ENCODE data around the gene SPAG8. TPM values are rescaled to one million over a fixed set of nuclear protein-coding genes. Genes with fewer than 3 reads are reported as not detected.
A peak's percentile ranks its signal among the peaks of the same experiment; 100 is the strongest.

The SPAG8 gene
- total RNA-seq, 2 experiments from 2014 or later, result 1.3 to 1.5 TPM

DNA sequence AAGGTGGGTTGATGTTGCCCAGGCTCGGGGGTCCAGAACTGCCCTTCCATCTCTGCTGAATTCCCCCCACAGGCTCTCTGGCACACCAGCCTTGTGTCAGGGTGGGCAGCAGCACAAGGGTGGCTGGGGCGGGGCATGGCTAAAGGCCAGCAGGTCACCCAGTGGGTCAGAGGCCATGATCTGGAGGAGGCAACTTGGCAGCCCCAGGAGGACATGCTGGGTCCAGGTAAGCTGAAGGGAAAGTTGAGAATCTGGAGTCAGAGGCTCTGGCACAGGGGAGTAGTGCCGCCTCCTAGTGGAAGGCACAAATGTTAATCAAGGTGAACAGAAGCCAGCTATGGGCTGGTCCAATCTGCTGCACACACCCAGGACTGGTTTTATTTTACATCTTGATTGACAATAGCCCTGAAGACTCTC is 23.2 kb upstream of the SPAG8 start:
- Mint-ChIP-seq H3K9me3 (ENCODE audit: insufficient read depth) (no peaks in the 10 kb centered on the region), H3K4me1 (ENCODE audit: low read depth) (peaks cover 15% of the 10 kb centered on the region), H3K36me3 (ENCODE audit: low read depth) (no peaks in the 10 kb centered on the region), H3K27ac (no peak overlapping the region), H3K27me3 (ENCODE audit: low read depth) (no peaks in the 10 kb centered on the region), H3K4me3 (no peak overlapping the region)
- ChIA-PET POLR2A (no interaction called here), CTCF (interaction anchor here (0.9 to 3.8 kb wide), 17 partner anchors 9 to 155 kb away, joined by 3 to 36 read pairs (median 5); partner anchors contain the start of genes HINT2 and SPAG8)
- DNase-seq (peak; percentile 41), ATAC-seq (no peak)

DNA sequence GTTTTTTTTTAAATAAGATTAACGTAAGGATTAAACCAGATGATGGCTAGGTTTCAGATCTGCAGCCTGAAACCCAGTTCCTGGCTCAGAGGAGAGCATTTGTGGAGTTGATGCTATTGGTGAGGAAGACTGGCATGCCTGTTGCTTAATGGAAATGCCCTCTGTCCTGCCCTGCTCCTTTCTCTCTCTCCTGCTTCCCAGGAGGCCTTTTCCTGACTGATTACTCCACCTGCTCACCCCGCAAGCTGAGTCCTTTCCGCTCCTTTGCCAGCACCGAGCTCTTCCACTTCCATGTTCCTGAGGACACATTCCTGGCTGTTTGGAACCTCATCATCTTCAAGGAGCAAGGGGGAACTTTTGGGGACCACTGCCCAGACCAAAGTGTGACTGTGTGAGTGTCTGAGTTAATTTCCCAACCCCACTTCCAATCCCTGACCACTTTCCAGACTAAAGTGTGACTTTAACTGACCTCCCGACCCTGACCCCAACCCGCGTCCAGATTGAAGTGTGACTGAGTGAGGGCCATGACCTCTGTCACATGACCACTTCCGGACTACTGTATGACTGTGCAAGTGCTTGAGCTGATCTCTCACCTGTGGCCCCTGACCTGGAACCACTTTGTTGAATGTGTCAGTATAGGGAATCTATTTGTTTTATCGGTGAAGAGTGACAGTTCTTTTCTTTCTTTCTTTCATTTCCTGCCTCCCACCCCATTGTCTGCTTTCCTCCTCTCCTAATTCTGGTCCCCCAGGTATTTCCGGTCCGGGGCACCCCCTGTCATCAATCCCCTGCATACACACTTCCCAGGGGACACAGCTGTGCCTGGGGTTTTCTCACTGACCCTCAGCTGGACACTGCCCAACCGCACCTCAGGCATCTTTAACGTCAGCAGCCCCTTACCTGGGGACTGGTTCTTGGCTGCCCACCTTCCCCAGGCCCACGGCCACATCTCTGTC is 22.5 kb upstream of the SPAG8 start:
- ChIA-PET POLR2A (interaction anchor here (0.6 kb wide), 1 partner anchor 763 kb away, joined by 3 read pairs; no protein-coding TSS in a partner anchor), CTCF (interaction anchor here (0.9 to 3.8 kb wide), 16 partner anchors 8 to 155 kb away, joined by 3 to 36 read pairs (median 6); partner anchors contain the start of gene SPAG8)
- H3K4me3 Mint-ChIP-seq, result no peak overlapping the region
- no peaks in the 10 kb centered on the region for H3K36me3 Mint-ChIP-seq (ENCODE audit: low read depth)
- H3K9me3 Mint-ChIP-seq (ENCODE audit: insufficient read depth), result no peaks in the 10 kb centered on the region
- DNase-seq (no peak), ATAC-seq (no peak)
- H3K27me3 Mint-ChIP-seq (ENCODE audit: low read depth), result no peaks in the 10 kb centered on the region
- no peak overlapping the region for H3K27ac Mint-ChIP-seq
- peaks cover 21% of the 10 kb centered on the region for H3K4me1 Mint-ChIP-seq (ENCODE audit: low read depth)

- Mint-ChIP-seq H3K4me3 (no peak overlapping the region), H3K9me3 (ENCODE audit: insufficient read depth) (no peaks in the 10 kb centered on the region), H3K27me3 (ENCODE audit: low read depth) (peaks cover under 1% of the 10 kb centered on the region), H3K27ac (no peak overlapping the region), H3K4me1 (ENCODE audit: low read depth) (peaks cover 30% of the 10 kb centered on the region), H3K36me3 (ENCODE audit: low read depth) (no peaks in the 10 kb centered on the region)
- POLR2A ChIA-PET, result interaction anchor here (1.0 to 1.4 kb wide), 2 partner anchors 13 to 23 kb away, joined by 3 to 4 read pairs; no protein-coding TSS in a partner anchor
- DNase-seq, result no peak
- CTCF ChIA-PET, result interaction anchor here (0.6 to 1.9 kb wide), 6 partner anchors 20 to 122 kb away, joined by 3 to 8 read pairs (median 4); partner anchors contain the start of gene SPAG8
- no peak for ATAC-seq
Observed at GRCh38 chr9:35832814-35833213, 20.8 kb upstream of the SPAG8 start.

DNA sequence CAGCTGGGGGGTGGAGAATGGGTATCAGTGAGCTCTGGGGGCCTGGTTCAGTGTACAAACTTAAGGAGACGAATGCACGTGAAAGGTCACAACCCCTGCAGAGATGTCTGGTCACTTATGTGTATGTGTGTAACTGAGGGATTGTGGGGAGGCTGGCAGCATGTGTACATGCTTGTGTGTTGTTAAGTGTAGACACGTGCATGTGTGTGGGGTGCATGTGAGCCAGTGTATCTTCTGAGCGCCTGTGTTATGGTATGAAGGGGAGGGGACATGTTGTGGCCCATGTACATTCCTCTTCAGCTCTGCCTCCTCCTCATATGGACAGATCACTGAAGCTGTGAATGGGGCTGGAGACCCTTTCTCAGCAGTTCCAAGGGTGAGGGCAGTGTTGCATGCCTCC is 19.0 kb upstream of the SPAG8 start:
- no peaks in the 10 kb centered on the region for H3K9me3 Mint-ChIP-seq (ENCODE audit: insufficient read depth)
- no peak for ATAC-seq
- POLR2A ChIA-PET, result interaction anchor here (1.3 kb wide), 1 partner anchor 17 kb away, joined by 4 read pairs; no protein-coding TSS in a partner anchor
- H3K4me3 Mint-ChIP-seq, result no peak overlapping the region
- no peaks in the 10 kb centered on the region for H3K36me3 Mint-ChIP-seq (ENCODE audit: low read depth)
- H3K4me1 Mint-ChIP-seq (ENCODE audit: low read depth), result peaks cover 38% of the 10 kb centered on the region
- H3K27me3 Mint-ChIP-seq (ENCODE audit: low read depth), result peaks cover 6% of the 10 kb centered on the region
- DNase-seq, result no peak
- no peak overlapping the region for H3K27ac Mint-ChIP-seq
- CTCF ChIA-PET, result interaction anchor here (1.1 to 1.9 kb wide), 2 partner anchors 51 to 102 kb away, joined by 3 to 7 read pairs; no protein-coding TSS in a partner anchor

DNA sequence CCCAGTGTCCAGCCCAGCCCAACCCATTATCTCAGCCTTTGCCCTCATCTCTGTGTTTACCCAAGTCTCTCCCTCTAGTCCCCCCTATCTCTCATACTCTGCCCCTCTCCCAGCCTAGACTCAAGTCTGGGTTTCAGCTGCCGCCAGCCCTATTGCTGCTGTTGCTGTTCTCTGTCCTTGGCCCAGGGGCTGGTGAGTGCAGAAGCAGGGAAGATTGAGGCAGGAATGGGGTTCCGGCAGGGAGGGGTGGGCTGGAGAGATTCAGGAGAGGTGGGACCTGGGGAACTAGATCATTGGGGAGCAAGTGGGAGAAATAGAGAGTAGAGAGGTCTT is 17.7 kb upstream of the SPAG8 start:
- no peak for DNase-seq
- Mint-ChIP-seq H3K9me3 (ENCODE audit: insufficient read depth) (no peaks in the 10 kb centered on the region), H3K27ac (peak overlapping the region; percentile 78), H3K4me3 (peak overlapping the region; percentile 78), H3K27me3 (ENCODE audit: low read depth) (peaks cover 6% of the 10 kb centered on the region), H3K4me1 (ENCODE audit: low read depth) (peaks cover 40% of the 10 kb centered on the region), H3K36me3 (ENCODE audit: low read depth) (no peaks in the 10 kb centered on the region)
- ATAC-seq, result no peak
- CTCF ChIA-PET, result interaction anchor here (1.3 kb wide), 1 partner anchor 53 kb away, joined by 3 read pairs; no protein-coding TSS in a partner anchor
- POLR2A ChIA-PET, result no interaction called here

DNA sequence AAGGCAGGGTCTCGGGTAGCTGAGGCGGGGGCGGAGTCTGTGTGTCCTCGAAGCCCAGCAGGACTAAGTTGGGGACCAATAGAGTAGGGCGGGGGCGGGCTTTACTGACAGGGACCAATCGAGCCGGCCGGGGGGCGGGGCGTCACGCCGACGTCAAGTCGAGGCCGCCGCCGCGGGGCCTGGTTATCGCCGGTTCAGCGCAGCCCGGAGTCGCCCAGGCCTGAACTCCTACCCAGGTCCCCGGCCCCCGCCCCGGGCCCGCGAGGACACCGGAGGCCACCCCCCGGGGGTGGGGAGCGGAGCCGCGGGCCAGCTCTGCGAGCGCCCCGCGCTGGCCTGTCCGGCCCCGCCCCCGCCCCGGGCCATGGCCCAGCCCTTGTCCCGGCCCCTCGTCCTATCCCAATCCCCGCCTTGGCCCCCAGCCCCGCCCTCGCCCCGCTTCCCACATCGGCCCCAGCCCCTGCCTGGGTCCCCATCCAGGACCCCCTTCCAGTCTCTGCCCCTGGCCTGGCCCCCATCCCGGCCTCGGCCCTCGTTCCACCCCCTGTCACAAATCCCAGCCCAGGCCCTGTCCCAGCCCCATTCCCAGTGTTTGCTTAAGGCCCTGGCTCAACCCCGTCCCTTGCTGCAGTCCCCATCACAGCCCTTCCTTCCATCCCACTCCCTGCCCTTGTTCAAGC is 17.2 kb upstream of the SPAG8 start, which contains the start of gene TMEM8B:
Gene TMEM8B, plus strand, starts transcription at position 145 of the 680 bp plus-strand sequence. Its CDS starts 220 bp downstream, at position 365.
- POLR2A ChIA-PET, result interaction anchor here (0.7 to 1.2 kb wide), 3 partner anchors 13 to 18 kb away, joined by 3 to 5 read pairs (median 5); partner anchors contain the start of gene HINT2
- Mint-ChIP-seq H3K4me3 (peak within 1 kb of the TSS; percentile 88), H3K27me3 (ENCODE audit: low read depth) (peaks cover 6% of the 10 kb centered on the region), H3K9me3 (ENCODE audit: insufficient read depth) (no peaks in the 10 kb centered on the region), H3K4me1 (ENCODE audit: low read depth) (peaks cover 35% of the 10 kb centered on the region), H3K36me3 (ENCODE audit: low read depth) (no peaks in the 10 kb centered on the region), H3K27ac (peak within 1 kb of the TSS; percentile 85)
- CTCF ChIA-PET, result interaction anchor here (0.8 to 1.7 kb wide), 5 partner anchors 15 to 54 kb away, joined by 3 to 6 read pairs (median 3); partner anchors contain the start of genes HINT2 and SPAG8
- peak; percentile 96 for DNase-seq
- peak; percentile 96 for ATAC-seq

GRCh38 chr9:35828716-35829083 is 16.6 kb upstream of the SPAG8 start, which contains the start of gene FAM221B:
TSS of gene FAM221B (minus strand) at chr9:35828732. CDS start at chr9:35826161, 2,571 bp downstream.
- Mint-ChIP-seq H3K9me3 (ENCODE audit: insufficient read depth) (no peaks in the 10 kb centered on the region), H3K4me1 (ENCODE audit: low read depth) (peaks cover 31% of the 10 kb centered on the region), H3K27me3 (ENCODE audit: low read depth) (peaks cover 6% of the 10 kb centered on the region), H3K27ac (peak within 1 kb of the TSS; percentile 85), H3K36me3 (ENCODE audit: low read depth) (no peaks in the 10 kb centered on the region), H3K4me3 (peak within 1 kb of the TSS; percentile 88)
- DNase-seq (peak; percentile 48), ATAC-seq (peak; percentile 37)
- POLR2A ChIA-PET, result interaction anchor here (0.7 to 1.2 kb wide), 3 partner anchors 14 to 17 kb away, joined by 3 to 5 read pairs (median 5); partner anchors contain the start of gene HINT2
- CTCF ChIA-PET, result interaction anchor here (0.8 to 1.7 kb wide), 5 partner anchors 15 to 54 kb away, joined by 3 to 6 read pairs (median 3); partner anchors contain the start of genes HINT2 and SPAG8

DNA sequence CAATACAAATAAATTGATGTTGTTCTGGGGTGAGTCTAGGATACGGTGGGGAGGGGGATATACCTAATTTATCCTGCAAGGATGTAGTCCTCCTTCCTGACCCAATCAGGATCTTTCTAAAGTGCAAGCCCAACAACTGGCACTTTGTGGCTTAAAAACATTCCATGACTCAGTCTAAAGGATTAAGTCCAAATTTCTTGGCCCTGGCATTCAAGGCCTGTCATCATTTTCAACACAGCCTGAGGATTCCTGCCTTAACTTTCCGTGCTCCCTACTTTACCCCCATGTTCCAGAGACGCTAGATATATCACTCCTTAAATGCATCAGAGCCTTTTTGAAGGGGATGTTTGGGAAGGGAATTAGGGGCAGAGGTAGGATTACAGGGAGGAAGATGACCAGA is 15.4 kb upstream of the SPAG8 start:
- no peaks in the 10 kb centered on the region for H3K9me3 Mint-ChIP-seq (ENCODE audit: insufficient read depth)
- ChIA-PET POLR2A (no interaction called here), CTCF (interaction anchor here (1.5 to 4.3 kb wide), 10 partner anchors 8 to 170 kb away, joined by 4 to 64 read pairs (median 17); partner anchors contain the start of genes CCDC107, HINT2, RMRP and SPAG8)
- no peaks in the 10 kb centered on the region for H3K36me3 Mint-ChIP-seq (ENCODE audit: low read depth)
- peaks cover 27% of the 10 kb centered on the region for H3K4me1 Mint-ChIP-seq (ENCODE audit: low read depth)
- DNase-seq (no peak), ATAC-seq (no peak)
- peak overlapping the region; percentile 28 for H3K4me3 Mint-ChIP-seq
- H3K27ac Mint-ChIP-seq, result no peak overlapping the region
- peaks cover 8% of the 10 kb centered on the region for H3K27me3 Mint-ChIP-seq (ENCODE audit: low read depth)

DNA sequence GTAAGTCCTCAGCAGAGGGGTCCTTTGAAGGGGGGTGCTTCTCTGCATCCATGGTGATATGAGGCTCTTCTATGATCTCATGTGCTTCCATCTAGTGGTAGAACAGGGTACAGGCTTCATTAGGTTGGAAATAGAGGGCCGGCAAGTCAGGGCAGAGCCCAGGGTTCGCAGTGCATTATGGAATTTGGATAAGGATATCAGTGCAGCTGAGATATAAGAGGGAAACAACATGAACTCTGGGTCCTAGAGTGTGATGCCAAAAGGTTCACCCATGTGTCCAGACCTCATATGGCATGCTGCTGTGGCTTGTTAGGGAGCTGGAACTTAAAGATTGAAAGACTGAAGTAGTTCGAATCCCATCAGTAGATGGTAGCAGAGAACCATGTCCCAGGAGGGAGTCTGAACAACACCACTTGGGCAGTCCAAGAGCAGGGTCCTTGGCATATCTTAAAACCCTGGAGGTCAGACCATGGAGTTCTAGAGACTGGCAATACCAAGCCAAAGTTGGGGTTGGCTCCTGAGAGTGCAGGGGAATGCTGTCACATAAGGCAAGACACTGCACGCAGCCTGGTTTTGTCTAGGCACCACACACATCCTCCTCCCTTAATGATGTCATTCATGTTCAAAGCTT is 14.1 kb upstream of the SPAG8 start:
- peak; percentile 29 for ATAC-seq
- Mint-ChIP-seq H3K27ac (no peak overlapping the region), H3K4me1 (ENCODE audit: low read depth) (peaks cover 27% of the 10 kb centered on the region), H3K27me3 (ENCODE audit: low read depth) (peaks cover 14% of the 10 kb centered on the region), H3K36me3 (ENCODE audit: low read depth) (no peaks in the 10 kb centered on the region), H3K4me3 (no peak overlapping the region), H3K9me3 (ENCODE audit: insufficient read depth) (no peaks in the 10 kb centered on the region)
- DNase-seq, result peak; percentile 58
- POLR2A ChIA-PET, result interaction anchor here (0.9 kb wide), 1 partner anchor 13 kb away, joined by 3 read pairs; no protein-coding TSS in a partner anchor
- CTCF ChIA-PET, result interaction anchor here (0.6 to 4.3 kb wide), 46 partner anchors 10 to 210 kb away, joined by 3 to 64 read pairs (median 5); partner anchors contain the start of genes CCDC107, HINT2, RMRP and SPAG8

DNA sequence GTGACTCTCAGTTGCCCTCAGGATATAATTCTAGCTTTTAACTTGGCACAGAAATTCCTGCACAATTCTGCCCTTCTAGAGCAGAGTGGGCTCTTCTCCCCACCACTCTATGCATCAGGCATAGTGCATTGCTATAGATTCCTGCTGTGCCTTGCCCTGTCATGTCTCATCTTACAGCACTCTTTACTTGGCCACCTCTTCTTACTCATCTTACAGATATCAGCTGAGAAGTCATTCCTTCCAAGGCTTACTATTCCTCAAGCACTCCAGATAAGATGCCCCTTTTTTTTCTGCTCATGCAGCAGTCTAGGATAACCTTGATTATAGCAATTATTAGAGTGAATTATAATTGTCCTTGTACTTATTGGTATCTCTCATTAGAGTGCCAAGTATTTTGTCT is 10.9 kb upstream of the SPAG8 start:
- no peak overlapping the region for H3K4me3 Mint-ChIP-seq
- no peaks in the 10 kb centered on the region for H3K36me3 Mint-ChIP-seq (ENCODE audit: low read depth)
- ATAC-seq (no peak), DNase-seq (no peak)
- peaks cover 18% of the 10 kb centered on the region for H3K27me3 Mint-ChIP-seq (ENCODE audit: low read depth)
- no peak overlapping the region for H3K27ac Mint-ChIP-seq
- CTCF ChIA-PET, result interaction anchor here (1.2 to 3.6 kb wide), 4 partner anchors 9 to 60 kb away, joined by 4 to 15 read pairs (median 5); no protein-coding TSS in a partner anchor
- POLR2A ChIA-PET, result interaction anchor here (1.4 kb wide), 1 partner anchor 11 kb away, joined by 5 read pairs; the partner anchor contains the start of gene SPAG8
- peaks cover 12% of the 10 kb centered on the region for H3K4me1 Mint-ChIP-seq (ENCODE audit: low read depth)
- no peaks in the 10 kb centered on the region for H3K9me3 Mint-ChIP-seq (ENCODE audit: insufficient read depth)
